Glutamatergic neuron (in vitro differentiated cells): ENCODE data around the gene RILP. TPM values are rescaled to one million over a fixed set of nuclear protein-coding genes. Genes with fewer than 3 reads are reported as not detected.

ENCODE experiments used
- DNase-seq: peaks from one replicate; pipeline ENCODE4 v3.0.0; 2022
- H3K27ac Mint-ChIP-seq: one replicate; pipeline ENCODE4 v1.8.0; 2020; ENCODE audit warnings: mild to moderate bottlenecking, mixed read lengths, inconsistent platforms; ENCODE audit not compliant: unreplicated experiment
- H3K27me3 Mint-ChIP-seq: one replicate; pipeline ENCODE4 v1.8.0; 2020; ENCODE audit warnings: mild to moderate bottlenecking, moderate library complexity, mixed read lengths, inconsistent platforms; ENCODE audit not compliant: unreplicated experiment
- H3K36me3 Mint-ChIP-seq: one replicate; pipeline ENCODE4 v1.8.0; 2020; ENCODE audit warnings: mild to moderate bottlenecking, mixed read lengths, inconsistent platforms; ENCODE audit not compliant: unreplicated experiment
- H3K4me1 Mint-ChIP-seq: one replicate; pipeline ENCODE4 v1.8.0; 2020; ENCODE audit warnings: mild to moderate bottlenecking, low read depth, mixed read lengths, inconsistent platforms; ENCODE audit not compliant: unreplicated experiment
- H3K4me3 Mint-ChIP-seq: one replicate; pipeline ENCODE4 v1.8.0; 2020; ENCODE audit warnings: mild to moderate bottlenecking, mixed read lengths, inconsistent platforms; ENCODE audit not compliant: unreplicated experiment
- H3K9me3 Mint-ChIP-seq: one replicate; pipeline ENCODE4 v1.8.0; 2020; ENCODE audit warnings: mild to moderate bottlenecking, moderate library complexity, mixed read lengths, inconsistent platforms; ENCODE audit not compliant: unreplicated experiment
- CTCF ChIP-seq: fragments of 200-600 bp; sonication (generic); IDR thresholded peaks from one replicate; pipeline ENCODE4 v1.5.0; 2021; ENCODE audit not compliant: partially characterized antibody, unreplicated experiment
- total RNA-seq: library from RNA; stranded (reverse); fragmentation: NEBNext Ultra II Directional; extraction: Animal tissue kit (Norgen Biotek cat#: 25700); gene quantifications from one replicate; pipeline ENCODE4 v1.2.1, GENCODE V29; 2021; ENCODE audit not compliant: unreplicated experiment

The RILP gene
- total RNA-seq, 1 donor from 2014 or later: 4.2 TPM

GRCh38 chr17:1639549-1640180, 10.0 kb downstream of the RILP start:
- Mint-ChIP-seq H3K27ac (no peak overlapping the region), H3K9me3 (peaks cover 10% of the 10 kb centered on the region), H3K36me3 (no peaks in the 10 kb centered on the region), H3K27me3 (peaks cover 14% of the 10 kb centered on the region), H3K4me3 (no peak overlapping the region), H3K4me1 (peaks cover 8% of the 10 kb centered on the region)
- no peak for DNase-seq
- TF ChIP-seq CTCF: no peak

- H3K27ac Mint-ChIP-seq: no peak overlapping the region
- no peak for TF ChIP-seq CTCF
- no peak for DNase-seq
- H3K9me3 Mint-ChIP-seq: peaks cover 7% of the 10 kb centered on the region
- H3K4me1 Mint-ChIP-seq: peaks cover 5% of the 10 kb centered on the region
- H3K36me3 Mint-ChIP-seq: no peaks in the 10 kb centered on the region
- no peak overlapping the region for H3K4me3 Mint-ChIP-seq
- H3K27me3 Mint-ChIP-seq: peaks cover 13% of the 10 kb centered on the region
Observed at GRCh38 chr17:1638624-1639300, 10.9 kb downstream of the RILP start.

GRCh38 chr17:1638171-1638590, 11.5 kb downstream of the RILP start:
- Mint-ChIP-seq H3K36me3 (no peaks in the 10 kb centered on the region), H3K27ac (no peak overlapping the region), H3K9me3 (peaks cover 7% of the 10 kb centered on the region), H3K4me3 (no peak overlapping the region), H3K4me1 (peaks cover 5% of the 10 kb centered on the region), H3K27me3 (peaks cover 13% of the 10 kb centered on the region)
- TF ChIP-seq CTCF: no peak
- no peak for DNase-seq

- Mint-ChIP-seq H3K9me3 (peaks cover 7% of the 10 kb centered on the region), H3K36me3 (no peaks in the 10 kb centered on the region), H3K4me3 (no peak overlapping the region), H3K27ac (no peak overlapping the region), H3K4me1 (peaks cover 5% of the 10 kb centered on the region), H3K27me3 (peaks cover 12% of the 10 kb centered on the region)
- no peak for DNase-seq
- TF ChIP-seq CTCF: no peak
Observed at GRCh38 chr17:1636732-1637285, 12.9 kb downstream of the RILP start.
